Ascending aorta (tissue), 2 donors: Measurements from ENCODE around the gene SIK3. TPM values are rescaled to one million over a fixed set of nuclear protein-coding genes. Genes with fewer than 3 reads are reported as not detected.

ENCODE experiments used
- DNase-seq, 2 donors: peaks; one replicate each; pipeline ENCODE4 v3.0.0-alpha.2; 2019; ENCODE audit warnings: low spot score in 2 of 2
- H3K27ac ChIP-seq, 2 donors: fragments of 200-600 bp; sonication (generic); one replicate each; pipeline ENCODE4 v1.5.1; 2016 to 2017; ENCODE audit warnings: mild to moderate bottlenecking in 1 of 2
- H3K27me3 ChIP-seq: fragments of 200-600 bp; sonication (generic); one replicate; pipeline ENCODE4 v1.5.1; 2017
- H3K36me3 ChIP-seq, 2 donors: fragments of 200-600 bp; sonication (generic); one replicate each; pipeline ENCODE4 v1.5.1; 2016
- H3K4me1 ChIP-seq, 2 donors: fragments of 200-600 bp; sonication (generic); one replicate each; pipeline ENCODE4 v1.5.1; 2016 to 2017; ENCODE audit warnings: mild to moderate bottlenecking in 1 of 2
- H3K4me3 ChIP-seq, 2 donors: fragments of 200-600 bp; sonication (generic); one replicate each; pipeline ENCODE4 v1.5.1; 2016 to 2017; ENCODE audit warnings: mild to moderate bottlenecking in 1 of 2
- H3K9me3 ChIP-seq, 2 donors: fragments of 200-600 bp; sonication (generic); one replicate each; pipeline ENCODE4 v1.5.1; 2016
- CTCF ChIP-seq, 3 experiments: fragments of 200-600 bp in 2 of 3; fragments of 450-650 bp in 1 of 3; sonication (generic) in 2 of 3; IDR thresholded peaks; one replicate each; pipeline ENCODE4 v1.5.1; 2016 to 2019; ENCODE audit warnings: antibody characterized with exemption in 3 of 3, mild to moderate bottlenecking in 1 of 3, moderate library complexity in 1 of 3
- intact Hi-C: fragments of 100-400 bp; cut with DNase I; formaldehyde crosslinking; loops from one replicate; pipeline ENCODE4 v1.15.1; 2023
- total RNA-seq: library from RNA; depleted of rRNA; stranded (reverse); fragments of >200 nt; gene quantifications from one replicate; pipeline ENCODE4 v1.1.0, GENCODE V29; 2016

Gene SIK3
- total RNA-seq, 1 donor from 2014 or later: 22.5 TPM

GRCh38 chr11:117016747-117017146, 81.5 kb downstream of the SIK3 start:
- Histone ChIP-seq H3K4me1 (no peaks in the 10 kb centered on the region), H3K27me3 (no peaks in the 10 kb centered on the region), H3K4me3 (no peak overlapping the region), H3K27ac (no peak overlapping the region), H3K36me3 (no peaks in the 10 kb centered on the region), H3K9me3 (no peaks in the 10 kb centered on the region)
- no peak for DNase-seq
- intact Hi-C loops: no loop called here
- no peak for TF ChIP-seq CTCF (IDR thresholded peaks at IDR 0.05)

GRCh38 chr11:117016246-117016645, 82.0 kb downstream of the SIK3 start:
- Histone ChIP-seq H3K27ac (no peak overlapping the region), H3K9me3 (no peaks in the 10 kb centered on the region), H3K4me1 (no peaks in the 10 kb centered on the region), H3K4me3 (no peak overlapping the region), H3K27me3 (no peaks in the 10 kb centered on the region), H3K36me3 (no peaks in the 10 kb centered on the region)
- intact Hi-C loops: no loop called here
- no peak for TF ChIP-seq CTCF (IDR thresholded peaks at IDR 0.05)
- DNase-seq: no peak

GRCh38 chr11:117011541-117011898, 86.7 kb downstream of the SIK3 start:
- intact Hi-C loops: no loop called here
- Histone ChIP-seq H3K27me3 (no peaks in the 10 kb centered on the region), H3K4me3 (no peak overlapping the region), H3K9me3 (no peaks in the 10 kb centered on the region), H3K36me3 (no peaks in the 10 kb centered on the region), H3K4me1 (no peaks in the 10 kb centered on the region), H3K27ac (no peak overlapping the region)
- no peak for TF ChIP-seq CTCF (IDR thresholded peaks at IDR 0.05)
- DNase-seq: no peak

GRCh38 chr11:117010808-117011540, 87.3 kb downstream of the SIK3 start:
- Histone ChIP-seq H3K27me3 (no peaks in the 10 kb centered on the region), H3K27ac (no peak overlapping the region), H3K4me3 (no peak overlapping the region), H3K4me1 (no peaks in the 10 kb centered on the region), H3K9me3 (no peaks in the 10 kb centered on the region), H3K36me3 (no peaks in the 10 kb centered on the region)
- no peak for DNase-seq
- TF ChIP-seq CTCF (IDR thresholded peaks at IDR 0.05): no peak
- intact Hi-C loops: no loop called here

- TF ChIP-seq CTCF (IDR thresholded peaks at IDR 0.05): no peak
- H3K36me3 ChIP-seq: no peaks in the 10 kb centered on the region
- no peaks in the 10 kb centered on the region for H3K9me3 ChIP-seq
- DNase-seq: no peak
- no peaks in the 10 kb centered on the region for H3K27me3 ChIP-seq
- intact Hi-C loops: no loop called here
- no peak overlapping the region for H3K27ac ChIP-seq
- H3K4me3 ChIP-seq: no peak overlapping the region
- no peaks in the 10 kb centered on the region for H3K4me1 ChIP-seq
Observed at GRCh38 chr11:117009905-117010605, 88.2 kb downstream of the SIK3 start.
